SIG-M5 treated with dmso at 0.1 percent for 504 hours (cell line): ENCODE results near the gene SRRM2.
A peak's percentile ranks its signal among the peaks of the same experiment; 100 is the strongest.

Source experiments
- DNase-seq: peaks from one replicate; lab custom pipeline; 2025; ENCODE audit not compliant: unreplicated experiment; lab: John Stamatoyannopoulos, UW

Gene SRRM2

GRCh38 chr16:2737895-2738418 is 14.5 kb upstream of the SRRM2 start:
- no peak for DNase-seq

GRCh38 chr16:2738615-2739014 is 13.8 kb upstream of the SRRM2 start:
- DNase-seq, result no peak

- DNase-seq, result no peak
Observed at GRCh38 chr16:2739625-2740430, 12.6 kb upstream of the SRRM2 start.

GRCh38 chr16:2740476-2740875 is 12.0 kb upstream of the SRRM2 start:
- DNase-seq, result no peak

GRCh38 chr16:2741168-2741567 is 11.3 kb upstream of the SRRM2 start:
- DNase-seq, result no peak

GRCh38 chr16:2742323-2743006 is 10.0 kb upstream of the SRRM2 start:
- no peak for DNase-seq

GRCh38 chr16:2743007-2743810 is 9.2 kb upstream of the SRRM2 start:
- DNase-seq, result no peak

- no peak for DNase-seq
Observed at GRCh38 chr16:2744711-2745110, 7.7 kb upstream of the SRRM2 start.

- no peak for DNase-seq
Observed at GRCh38 chr16:2745116-2745890, 7.1 kb upstream of the SRRM2 start.

GRCh38 chr16:2745961-2746360 is 6.5 kb upstream of the SRRM2 start:
- DNase-seq, result no peak

- no peak for DNase-seq
Observed at GRCh38 chr16:2748757-2749455, 3.5 kb upstream of the SRRM2 start.

- DNase-seq, result no peak
Observed at GRCh38 chr16:2749476-2749875, 3.0 kb upstream of the SRRM2 start.

GRCh38 chr16:2749936-2750335 is 2.5 kb upstream of the SRRM2 start:
- no peak for DNase-seq

- peak; percentile 65 for DNase-seq
Observed at GRCh38 chr16:2751577-2752034, 832 bp upstream of the SRRM2 start.

- DNase-seq, result peak; percentile 71
Observed at GRCh38 chr16:2752850-2753732, 653 bp downstream of the SRRM2 start.

- no peak for DNase-seq
Observed at GRCh38 chr16:2753733-2754020, 1.2 kb downstream of the SRRM2 start.

GRCh38 chr16:2755158-2755557 is 2.7 kb downstream of the SRRM2 start:
- DNase-seq, result no peak

- no peak for DNase-seq
Observed at GRCh38 chr16:2756288-2757015, 4.0 kb downstream of the SRRM2 start.

GRCh38 chr16:2757344-2757743 is 4.9 kb downstream of the SRRM2 start:
- no peak for DNase-seq
